ENCODE data around the gene CNTNAP4.
A peak's percentile ranks its signal among the peaks of the same experiment; 100 is the strongest.

Gene CNTNAP4

DNA sequence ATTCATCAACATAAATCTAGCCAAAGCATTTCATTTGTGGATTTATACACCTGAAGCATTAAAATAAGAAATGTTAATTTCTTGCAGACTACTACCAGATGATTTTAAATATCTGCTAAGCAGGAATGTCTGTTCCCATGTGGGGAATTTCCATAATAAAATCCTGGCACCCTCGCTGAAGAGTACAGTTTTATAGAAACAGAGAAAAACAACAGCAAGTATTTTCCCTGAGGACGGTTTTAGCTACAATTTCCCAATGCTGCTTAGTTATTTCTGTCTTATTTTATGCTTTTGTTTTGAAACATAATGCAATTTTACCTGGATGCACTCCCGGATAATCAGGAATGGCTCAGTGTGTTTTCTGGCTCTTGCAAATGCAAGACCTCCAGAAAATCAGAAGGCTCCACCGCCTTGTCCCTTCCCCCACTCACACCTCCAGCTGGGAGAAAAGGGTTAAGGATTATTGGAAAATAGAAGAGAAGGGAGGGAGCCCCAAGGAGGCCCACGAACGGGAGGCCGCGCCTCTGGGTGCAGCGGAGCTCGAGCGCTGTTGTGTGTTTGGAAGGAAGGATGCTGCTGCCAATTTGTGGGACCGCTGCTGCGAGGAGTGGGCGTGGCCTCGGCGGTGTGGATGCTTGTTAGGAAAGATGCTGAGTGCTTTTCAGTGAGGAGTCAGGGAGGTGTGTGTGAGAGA lies at the start of gene CNTNAP4:
Gene CNTNAP4, plus strand, starts transcription at position 657 of the 694 bp plus-strand sequence. CDS start 262 bp downstream, outside the sequence.
- no peak for DNase-seq

DNA sequence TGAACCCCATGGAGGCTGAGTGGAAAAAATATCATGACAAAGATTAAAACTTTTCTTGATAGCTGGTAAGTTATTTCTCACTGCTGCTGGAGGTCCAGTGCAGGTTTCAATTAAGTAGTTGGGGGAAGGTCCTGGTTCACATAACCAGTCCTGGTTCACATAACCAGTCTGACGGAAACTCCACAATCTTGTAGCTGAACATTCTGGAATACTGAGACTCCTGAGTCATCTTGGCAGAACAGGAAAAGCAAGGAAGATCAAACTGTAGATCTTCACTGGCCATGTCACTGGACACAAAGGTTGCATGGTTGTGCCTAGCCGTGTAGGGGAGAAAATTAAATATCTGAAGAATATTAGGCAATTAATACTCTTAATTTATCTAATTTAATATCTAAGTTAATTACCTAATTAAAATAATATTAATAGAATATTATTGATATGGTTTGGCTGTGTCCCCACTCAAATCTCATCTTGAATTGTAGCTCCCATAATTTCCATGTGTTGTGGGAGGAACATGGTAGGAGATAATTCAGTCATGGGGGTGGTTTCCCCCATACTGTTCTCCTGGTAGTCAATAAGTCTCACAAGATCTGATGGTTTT lies 48.6 kb upstream of the CNTNAP4 start:
- DNase-seq, result no peak

DNA sequence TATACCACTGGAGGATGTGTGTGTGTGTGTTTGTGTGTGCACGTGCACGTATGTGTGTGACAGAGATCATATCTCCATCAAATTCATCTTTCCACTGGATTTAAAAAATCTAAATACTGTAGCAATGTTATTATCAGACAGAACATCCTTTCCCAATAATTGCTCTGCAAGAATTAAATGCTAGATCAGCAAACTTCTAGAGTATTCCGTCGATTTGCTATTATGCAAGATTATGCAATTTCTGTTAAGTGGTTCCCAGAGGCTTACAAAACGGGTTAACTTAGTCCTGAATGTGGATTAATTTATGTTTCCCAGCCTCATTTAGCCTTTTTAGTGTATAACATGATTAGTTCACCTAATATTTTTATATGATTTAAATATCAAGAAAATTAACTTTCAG lies 44.5 kb upstream of the CNTNAP4 start:
- no peak for DNase-seq

DNA sequence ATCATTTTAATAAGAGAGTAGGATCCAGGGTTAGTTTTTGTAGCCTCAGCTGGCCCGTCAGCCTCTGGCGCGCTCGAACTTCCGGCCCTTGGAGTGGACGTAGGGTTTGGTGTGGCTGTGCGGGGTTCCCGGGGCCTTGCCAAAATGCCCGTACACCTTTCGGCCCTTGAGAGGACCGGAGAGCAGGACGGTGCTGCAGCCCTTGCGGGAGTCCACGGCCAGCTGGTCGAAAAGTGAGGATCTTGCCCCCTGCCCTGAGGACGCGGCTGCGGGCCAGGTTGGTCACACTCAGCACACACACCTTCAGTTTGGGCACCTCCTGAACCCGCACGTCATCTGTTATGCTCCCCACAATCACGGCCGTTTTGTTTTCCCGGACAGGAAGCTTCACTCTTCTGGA lies 42.2 kb upstream of the CNTNAP4 start:
- DNase-seq, result no peak

DNA sequence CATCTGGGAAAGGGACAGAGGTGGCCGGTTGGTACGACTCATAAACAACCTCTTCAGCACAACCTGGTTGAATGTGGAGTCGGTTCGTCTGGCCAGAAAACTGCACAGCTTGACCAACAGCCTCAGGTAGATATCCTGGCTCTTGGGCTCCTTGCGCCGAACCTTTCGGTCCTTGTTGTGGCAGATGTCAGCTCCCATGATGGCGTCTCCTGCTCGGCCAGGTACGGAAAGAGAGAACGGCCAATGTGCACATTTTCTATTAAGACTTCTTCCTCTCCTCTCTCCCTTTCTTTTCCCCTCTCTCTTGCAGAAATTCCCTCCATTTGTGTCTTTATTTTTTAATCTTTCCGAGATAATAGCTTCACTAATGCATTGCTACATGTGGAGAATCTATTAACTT lies 41.8 kb upstream of the CNTNAP4 start:
- no peak for DNase-seq

DNA sequence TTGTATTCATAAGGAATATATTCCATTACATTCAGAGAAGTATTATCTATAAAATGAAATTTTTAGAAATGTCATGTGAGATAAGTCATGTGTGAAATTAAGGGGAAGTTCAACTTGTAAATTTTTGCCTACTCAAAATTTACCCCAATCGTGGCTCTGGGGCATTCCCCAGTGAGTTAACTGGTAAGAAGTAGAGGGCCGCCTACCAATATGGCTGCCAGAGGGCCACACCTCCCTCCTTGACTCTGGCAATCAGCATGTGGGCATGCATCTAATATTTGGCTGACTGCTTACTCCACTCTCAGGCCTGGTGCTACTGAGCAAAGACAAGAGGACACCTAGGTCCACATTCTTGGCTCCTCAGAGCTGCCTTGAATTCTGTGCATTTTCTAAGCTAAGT lies 39.7 kb upstream of the CNTNAP4 start:
- DNase-seq, result no peak

DNA sequence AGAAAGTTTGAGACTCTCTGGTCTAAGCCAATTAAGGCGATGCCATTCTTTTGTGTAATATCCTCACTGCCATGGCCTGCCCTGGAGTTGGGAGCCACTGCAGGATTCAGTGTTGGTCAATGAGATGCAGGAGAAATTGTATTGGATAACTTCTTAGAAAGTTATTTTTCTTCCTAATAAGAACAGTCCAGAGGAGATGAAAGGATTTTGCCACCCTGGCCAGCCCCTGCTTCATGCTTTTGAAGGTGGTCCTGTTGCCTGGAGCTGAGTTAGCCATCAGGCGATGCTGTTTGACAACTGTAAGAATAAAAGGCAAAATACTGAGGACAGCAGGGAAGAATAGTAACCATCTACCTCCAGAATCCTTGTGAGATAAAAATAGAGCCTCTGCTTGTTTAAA lies 35.4 kb upstream of the CNTNAP4 start:
- DNase-seq, result no peak

DNA sequence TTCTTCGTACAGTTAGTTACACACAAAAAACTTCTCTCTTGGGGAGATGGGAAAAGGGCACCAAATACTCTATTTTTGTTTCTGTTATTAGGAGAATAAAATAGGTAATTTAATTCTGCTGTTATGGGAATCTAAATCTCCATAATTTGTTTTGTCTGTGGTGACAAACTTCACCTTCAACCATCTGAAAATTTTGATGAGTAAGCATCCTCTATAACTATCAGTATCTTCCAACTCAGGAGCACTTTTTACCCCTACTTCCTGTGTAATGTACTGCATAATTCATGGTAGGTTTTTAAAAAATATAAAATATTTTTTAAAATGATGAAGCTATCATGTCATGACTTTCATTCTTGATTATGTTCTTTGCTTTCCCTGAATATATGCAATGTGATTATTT lies 33.6 kb upstream of the CNTNAP4 start:
- DNase-seq, result no peak

DNA sequence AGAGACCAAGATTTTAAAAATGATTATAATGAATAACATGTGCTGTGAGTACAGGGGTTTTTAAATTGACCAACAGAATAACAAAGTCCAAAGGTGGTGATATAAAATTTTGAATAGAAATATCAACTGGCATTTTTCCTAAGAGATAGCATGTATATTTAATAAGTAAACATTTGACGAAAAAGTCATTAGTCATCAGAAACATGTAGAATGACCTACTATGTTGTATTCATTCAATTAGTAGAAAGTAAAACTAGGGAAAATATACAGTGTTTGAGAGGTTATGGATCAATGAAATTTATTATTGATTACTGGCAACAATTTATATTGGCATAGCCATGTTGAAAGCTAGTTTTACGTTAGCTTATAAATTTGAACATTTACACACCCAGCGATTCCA lies 30.6 kb upstream of the CNTNAP4 start:
- no peak for DNase-seq

DNA sequence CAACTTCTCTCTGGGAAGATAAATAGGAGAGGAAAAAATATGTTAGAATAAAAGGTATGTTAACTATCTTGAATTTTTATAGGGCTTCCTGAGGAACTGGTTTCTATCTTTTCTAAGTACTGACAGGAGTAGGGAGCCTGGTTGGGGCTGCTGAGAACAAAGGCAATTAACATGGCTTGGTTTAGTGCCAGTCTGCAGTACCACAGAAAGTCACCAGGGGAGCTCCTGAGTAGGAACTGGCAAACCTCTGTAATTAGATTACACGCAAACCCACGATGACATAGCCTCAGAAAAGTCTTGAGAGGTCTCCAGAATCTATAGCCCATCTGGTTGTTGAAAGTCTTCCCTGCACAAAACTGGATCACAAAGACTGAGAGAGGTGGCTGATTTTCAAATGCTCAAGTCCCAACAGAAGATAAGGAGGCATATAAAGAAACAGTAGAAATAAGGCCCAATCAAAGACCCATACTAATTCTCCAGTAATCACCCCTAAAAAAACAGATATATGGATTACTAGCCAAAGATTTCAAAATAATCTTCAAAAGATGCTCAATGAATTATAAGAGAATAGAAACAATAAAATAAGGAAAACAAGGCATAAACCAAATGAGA lies 11.7 kb upstream of the CNTNAP4 start:
- DNase-seq, result peak; percentile 24

DNA sequence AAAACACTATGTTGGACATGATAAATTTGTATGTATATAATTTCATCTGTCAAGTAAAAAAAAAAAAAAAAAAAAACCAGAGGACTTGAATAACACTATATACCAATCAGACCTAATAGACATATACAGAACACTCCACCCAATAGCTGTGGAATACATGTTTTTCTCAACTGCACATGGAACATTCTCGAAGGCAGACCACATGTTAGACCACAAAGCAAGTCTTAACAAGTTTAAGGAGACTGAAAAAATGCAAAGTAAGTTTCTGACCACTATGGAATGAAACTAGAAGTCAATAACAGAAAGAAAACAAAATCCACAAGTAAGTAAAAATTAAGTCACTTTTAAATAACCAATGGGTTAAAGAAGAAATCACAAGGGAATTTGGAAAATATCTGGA lies 8.4 kb upstream of the CNTNAP4 start:
- peak; percentile 1 for DNase-seq

DNA sequence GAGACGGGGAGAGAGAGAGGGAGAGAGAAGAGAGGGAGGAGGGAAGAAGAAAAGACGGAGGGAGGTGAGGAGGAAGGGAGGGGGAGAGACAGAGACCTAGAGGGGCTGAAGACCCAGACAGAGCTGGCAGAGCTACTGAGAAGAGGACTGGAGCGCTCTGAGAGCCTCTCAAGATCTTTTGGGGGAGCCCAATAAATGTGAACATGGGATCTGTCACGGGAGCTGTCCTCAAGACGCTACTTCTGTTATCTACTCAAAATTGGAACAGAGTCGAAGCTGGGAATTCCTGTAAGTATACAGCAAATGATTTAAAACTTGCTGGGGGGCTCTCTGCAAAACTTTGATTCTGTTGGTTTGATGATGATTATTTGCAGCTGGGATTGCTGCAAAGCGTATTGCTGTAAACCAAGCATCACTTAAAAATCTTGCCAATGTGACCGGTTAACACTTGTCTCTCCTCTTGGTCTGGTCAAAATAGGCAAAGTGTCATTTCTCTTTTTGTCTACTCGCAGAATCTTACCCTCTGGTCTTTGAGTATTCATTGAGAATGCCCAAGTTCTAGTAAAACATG lies 344 bp downstream of the CNTNAP4 start:
- no peak for DNase-seq

DNA sequence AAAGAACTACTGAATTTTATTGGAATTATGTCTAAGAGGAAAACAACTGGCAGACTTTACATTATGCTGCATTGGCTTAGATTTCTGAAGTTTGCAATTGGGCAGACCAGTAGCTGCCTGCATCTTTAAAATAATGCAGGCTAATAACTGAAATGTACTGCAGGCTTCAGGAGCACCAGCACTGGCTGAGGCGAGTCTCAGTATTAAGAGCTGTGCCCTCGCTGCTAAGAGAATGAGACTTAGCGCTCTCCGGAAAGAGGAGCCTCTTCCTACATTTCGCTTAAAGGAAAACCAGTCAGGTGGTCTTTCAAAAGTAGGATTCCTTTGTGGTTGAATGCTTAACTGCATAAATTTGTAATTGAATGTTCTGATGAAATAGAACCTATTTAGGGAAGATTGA lies 885 bp downstream of the CNTNAP4 start:
- DNase-seq, result no peak

DNA sequence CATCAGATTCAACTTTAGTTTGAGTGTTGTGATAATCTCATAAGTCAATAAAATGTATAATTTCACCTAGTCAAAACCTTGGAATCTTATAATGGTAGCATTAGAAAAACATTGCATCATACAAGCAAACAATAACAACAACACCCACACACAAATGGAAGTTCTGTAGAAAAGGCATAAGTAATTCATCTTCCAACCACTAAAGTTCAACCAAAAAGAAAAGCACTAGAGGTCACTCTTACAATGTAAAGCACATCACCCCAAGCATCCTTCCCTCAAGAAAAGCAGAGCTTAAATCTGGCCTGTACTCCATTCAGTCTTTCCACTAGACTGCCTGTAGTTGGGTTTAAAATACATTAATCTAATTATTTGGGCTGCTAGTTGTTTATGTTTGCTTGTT lies 1.8 kb downstream of the CNTNAP4 start:
- peak; percentile 43 for DNase-seq

DNA sequence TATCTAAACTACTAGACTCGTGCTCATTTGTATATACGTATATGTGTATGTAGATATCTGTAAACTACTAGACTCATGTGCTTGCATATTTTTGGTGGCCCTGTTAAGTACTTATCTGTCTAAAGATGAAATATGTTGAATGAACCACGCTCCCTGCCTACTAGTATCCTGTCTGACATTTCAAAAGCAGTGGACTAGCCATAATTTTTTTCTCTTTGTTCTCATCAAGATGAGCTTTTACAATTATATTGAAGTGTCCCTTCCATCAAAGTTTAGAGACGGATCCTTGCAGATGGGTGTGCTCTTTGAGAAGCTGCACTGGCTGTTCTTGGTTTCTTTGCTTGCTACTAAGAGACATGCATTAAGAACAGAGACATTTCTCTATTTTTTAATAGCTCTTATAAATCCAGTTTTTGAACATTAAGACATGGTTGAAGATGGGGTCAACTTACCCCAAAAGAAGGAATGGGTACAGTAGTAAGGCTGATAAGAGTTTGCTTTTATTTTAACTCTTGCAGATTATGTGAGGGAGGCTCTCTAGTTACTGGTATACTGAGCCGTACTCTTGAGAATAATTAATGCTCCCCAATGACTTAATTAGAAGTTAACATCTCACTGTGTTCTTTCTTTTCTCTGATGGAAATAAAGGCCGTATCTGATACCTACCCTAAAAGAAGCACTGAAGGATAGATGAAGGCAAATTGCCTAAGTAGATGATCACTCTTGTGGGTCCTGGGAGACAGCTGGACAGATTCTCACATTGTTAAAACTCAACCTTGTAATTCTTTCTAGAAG lies 3.4 kb downstream of the CNTNAP4 start:
- no peak for DNase-seq

DNA sequence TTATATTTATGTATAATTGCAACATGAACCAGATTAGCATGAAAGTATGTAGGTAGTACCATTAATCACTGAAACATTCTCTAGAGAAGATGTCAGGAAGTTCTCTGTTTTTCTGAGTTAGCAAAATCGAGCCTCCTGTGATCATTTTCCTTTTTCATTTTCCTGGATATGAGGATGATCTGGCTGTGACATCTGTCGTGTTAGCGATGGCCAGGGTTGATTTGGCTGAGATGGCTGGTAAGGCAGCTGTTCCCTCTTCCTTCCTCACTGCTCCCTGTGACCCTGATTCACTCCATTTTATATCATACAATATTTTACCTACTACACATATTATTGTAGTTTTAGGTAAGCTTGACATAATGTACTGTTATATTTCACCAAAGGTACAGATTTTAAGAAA lies 10.3 kb downstream of the CNTNAP4 start:
- DNase-seq, result peak; percentile 6

DNA sequence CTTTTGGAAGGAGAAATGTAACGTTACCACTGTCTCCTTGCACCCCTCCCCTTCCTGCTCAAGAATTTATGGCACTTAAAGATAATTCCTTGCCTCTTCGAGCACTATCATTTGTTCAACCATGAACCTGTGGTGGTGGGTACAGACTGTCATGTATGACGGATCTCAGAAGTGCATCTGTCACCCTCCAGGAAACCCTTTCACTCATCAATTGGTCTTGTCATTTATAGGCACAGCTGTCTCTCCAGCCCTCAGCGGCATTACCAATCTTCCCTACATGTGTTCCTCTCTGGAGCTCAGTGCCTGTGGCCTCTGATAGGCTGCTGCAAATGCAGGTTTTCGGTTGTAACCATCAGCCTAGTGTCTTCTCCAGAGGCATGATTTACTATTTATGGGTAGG lies 15.0 kb downstream of the CNTNAP4 start:
- DNase-seq, result no peak

DNA sequence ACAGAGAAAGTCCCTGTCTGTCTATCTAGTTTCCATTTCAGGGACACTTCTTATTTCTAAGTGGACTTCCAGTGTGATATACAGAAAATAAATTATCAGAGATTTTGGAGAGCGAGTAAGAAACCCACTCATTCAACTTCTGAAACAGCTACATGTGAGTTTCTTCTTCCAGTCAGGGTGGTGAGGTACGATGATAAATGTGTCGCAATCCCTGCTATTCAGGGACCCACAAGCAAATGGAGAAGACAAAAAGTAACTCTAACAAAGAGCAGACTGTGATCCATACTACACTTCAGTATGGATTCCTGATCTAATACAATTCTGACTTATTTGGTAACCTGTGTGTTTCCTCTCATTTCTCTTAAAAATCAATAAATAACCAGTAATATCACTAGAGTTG lies 16.8 kb downstream of the CNTNAP4 start:
- DNase-seq, result peak; percentile 28

DNA sequence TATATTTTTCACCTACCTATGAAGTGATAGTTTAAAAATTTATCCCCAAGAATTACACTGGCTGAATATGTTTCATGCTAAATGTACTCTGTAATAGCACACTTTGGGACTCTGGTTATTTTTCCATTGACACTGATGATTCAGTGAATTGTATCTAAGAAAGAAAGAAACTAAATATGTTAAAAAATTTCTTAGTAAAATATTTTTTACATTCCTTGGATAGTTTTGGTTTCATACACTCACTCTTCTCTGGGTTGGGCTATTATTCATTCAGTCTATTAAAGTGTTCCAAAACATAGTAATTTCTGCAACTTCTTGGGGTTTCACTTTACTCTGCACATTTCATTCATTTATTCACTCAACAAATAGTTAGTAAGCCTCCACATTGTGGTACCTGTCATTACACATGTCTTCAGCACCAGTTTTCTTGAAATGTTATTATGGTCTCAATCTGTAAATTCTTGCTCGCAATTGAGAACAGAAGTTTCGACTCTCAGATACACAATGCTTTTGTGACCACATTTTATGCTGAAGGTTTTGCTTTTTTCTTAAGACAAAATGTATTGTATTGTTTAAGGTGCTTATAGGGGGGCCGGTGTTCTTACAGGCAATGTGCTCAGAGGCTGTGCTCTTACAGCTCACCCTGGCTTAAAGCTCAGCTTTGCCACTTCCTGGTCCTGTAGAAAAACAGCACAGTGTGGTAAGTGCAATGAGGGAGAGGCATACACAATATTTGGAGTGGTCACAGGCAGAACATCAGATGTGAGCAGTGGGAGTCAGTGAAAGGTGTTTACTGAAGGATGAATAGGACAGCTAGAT lies 17.4 kb downstream of the CNTNAP4 start:
- peak; percentile 72 for DNase-seq

DNA sequence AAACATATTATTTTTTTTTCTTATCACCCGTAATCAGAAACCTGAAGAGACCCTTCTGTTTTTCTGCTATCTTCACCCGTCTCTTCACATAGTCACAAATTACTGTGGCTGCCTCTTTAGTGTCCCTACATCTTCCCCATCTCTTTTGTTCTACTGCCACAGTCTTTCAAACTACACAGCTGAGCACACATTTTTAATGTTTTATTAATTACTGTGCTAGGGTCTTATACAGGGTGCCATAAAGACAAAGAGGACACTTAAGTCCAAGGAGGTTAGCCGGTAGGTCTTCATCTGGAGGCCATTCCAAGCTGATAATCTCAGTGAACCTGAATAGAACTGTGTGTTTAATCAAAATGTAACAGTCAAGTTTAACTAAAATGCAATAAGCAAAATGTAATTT lies 20.7 kb downstream of the CNTNAP4 start:
- DNase-seq, result no peak

DNA sequence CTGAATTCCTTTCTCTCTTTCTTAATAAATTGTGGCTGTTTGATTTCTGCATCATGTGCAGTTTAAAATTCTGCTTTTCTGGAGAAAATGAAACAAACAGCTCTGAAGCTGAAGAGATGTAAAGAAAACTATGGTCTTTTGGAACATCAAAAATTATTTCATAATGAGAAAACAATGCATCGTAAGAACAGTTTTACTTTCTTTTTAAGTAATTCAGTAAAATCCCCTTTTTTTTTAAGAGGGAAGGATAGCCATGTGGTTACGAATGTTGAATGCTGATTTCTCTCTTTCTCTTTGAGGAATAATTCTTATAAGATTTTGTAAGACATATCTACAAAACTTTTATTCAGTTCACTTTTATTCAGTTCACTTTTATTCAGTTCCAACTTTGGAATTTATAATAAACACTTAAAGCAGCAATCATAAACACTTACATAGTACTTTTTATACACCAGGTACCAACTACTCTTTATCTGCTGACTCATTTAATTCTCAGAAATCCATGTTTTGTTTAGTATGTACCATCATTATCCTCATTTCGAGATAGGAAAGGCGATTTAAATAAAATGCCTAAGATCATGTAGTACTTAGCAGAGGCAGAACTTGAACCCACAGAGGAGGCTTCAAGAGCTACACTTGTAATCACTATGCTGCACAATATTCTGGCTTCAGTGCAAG lies 26.6 kb downstream of the CNTNAP4 start:
- no peak for DNase-seq

All from fibroblast of upper back skin (primary cell).